ENCODE measurements around the gene RIPOR2. TPM values are rescaled to one million over a fixed set of nuclear protein-coding genes. Genes with fewer than 3 reads are reported as not detected.

Gene RIPOR2
- total and polyA plus RNA-seq, 2 experiments from 2014 or later: 9.5 to 22.5 TPM

GRCh38 chr6:24881376-24881775, 54.4 kb downstream of the RIPOR2 start:
- TF ChIP-seq, protein P1, sequence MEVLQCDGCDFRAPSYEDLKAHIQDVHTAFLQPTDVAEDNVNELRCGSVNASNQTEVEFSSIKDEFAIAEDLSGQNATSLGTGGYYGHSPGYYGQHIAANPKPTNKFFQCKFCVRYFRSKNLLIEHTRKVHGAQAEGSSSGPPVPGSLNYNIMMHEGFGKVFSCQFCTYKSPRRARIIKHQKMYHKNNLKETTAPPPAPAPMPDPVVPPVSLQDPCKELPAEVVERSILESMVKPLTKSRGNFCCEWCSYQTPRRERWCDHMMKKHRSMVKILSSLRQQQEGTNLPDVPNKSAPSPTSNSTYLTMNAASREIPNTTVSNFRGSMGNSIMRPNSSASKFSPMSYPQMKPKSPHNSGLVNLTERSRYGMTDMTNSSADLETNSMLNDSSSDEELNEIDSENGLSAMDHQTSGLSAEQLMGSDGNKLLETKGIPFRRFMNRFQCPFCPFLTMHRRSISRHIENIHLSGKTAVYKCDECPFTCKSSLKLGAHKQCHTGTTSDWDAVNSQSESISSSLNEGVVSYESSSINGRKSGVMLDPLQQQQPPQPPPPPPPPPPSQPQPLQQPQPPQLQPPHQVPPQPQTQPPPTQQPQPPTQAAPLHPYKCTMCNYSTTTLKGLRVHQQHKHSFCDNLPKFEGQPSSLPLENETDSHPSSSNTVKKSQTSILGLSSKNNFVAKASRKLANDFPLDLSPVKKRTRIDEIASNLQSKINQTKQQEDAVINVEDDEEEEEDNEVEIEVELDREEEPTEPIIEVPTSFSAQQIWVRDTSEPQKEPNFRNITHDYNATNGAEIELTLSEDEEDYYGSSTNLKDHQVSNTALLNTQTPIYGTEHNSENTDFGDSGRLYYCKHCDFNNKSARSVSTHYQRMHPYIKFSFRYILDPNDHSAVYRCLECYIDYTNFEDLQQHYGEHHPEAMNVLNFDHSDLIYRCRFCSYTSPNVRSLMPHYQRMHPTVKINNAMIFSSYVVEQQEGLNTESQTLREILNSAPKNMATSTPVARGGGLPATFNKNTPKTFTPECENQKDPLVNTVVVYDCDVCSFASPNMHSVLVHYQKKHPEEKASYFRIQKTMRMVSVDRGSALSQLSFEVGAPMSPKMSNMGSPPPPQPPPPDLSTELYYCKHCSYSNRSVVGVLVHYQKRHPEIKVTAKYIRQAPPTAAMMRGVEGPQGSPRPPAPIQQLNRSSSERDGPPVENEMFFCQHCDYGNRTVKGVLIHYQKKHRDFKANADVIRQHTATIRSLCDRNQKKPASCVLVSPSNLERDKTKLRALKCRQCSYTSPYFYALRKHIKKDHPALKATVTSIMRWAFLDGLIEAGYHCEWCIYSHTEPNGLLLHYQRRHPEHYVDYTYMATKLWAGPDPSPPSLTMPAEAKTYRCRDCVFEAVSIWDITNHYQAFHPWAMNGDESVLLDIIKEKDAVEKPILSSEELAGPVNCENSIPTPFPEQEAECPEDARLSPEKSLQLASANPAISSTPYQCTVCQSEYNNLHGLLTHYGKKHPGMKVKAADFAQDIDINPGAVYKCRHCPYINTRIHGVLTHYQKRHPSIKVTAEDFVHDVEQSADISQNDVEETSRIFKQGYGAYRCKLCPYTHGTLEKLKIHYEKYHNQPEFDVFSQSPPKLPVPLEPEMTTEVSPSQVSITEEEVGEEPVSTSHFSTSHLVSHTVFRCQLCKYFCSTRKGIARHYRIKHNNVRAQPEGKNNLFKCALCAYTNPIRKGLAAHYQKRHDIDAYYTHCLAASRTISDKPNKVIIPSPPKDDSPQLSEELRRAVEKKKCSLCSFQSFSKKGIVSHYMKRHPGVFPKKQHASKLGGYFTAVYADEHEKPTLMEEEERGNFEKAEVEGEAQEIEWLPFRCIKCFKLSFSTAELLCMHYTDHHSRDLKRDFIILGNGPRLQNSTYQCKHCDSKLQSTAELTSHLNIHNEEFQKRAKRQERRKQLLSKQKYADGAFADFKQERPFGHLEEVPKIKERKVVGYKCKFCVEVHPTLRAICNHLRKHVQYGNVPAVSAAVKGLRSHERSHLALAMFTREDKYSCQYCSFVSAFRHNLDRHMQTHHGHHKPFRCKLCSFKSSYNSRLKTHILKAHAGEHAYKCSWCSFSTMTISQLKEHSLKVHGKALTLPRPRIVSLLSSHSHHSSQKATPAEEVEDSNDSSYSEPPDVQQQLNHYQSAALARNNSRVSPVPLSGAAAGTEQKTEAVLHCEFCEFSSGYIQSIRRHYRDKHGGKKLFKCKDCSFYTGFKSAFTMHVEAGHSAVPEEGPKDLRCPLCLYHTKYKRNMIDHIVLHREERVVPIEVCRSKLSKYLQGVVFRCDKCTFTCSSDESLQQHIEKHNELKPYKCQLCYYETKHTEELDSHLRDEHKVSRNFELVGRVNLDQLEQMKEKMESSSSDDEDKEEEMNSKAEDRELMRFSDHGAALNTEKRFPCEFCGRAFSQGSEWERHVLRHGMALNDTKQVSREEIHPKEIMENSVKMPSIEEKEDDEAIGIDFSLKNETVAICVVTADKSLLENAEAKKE (CRISPR knock-in tag; IDR thresholded peaks at IDR 0.05): no peak
- no peak for TF ChIP-seq ZNF114 (CRISPR knock-in tag; IDR thresholded peaks at IDR 0.05)
- no peak for TF ChIP-seq CTCF (conservative IDR thresholded peaks at IDR 0.05; ENCODE audit: low read depth in 2 of 2)
- TF ChIP-seq JUNB (IDR thresholded peaks at IDR 0.05; ENCODE audit: unreplicated experiment): no peak
- TF ChIP-seq EZH2phosphoT487 (IDR thresholded peaks at IDR 0.05; ENCODE audit: unreplicated experiment): no peak
- no peak for TF ChIP-seq STAT1 (IDR thresholded peaks at IDR 0.05; ENCODE audit: unreplicated experiment)
- no peak for TF ChIP-seq POLR2AphosphoS5 (IDR thresholded peaks at IDR 0.05; ENCODE audit: low read depth)
- no peak for TF ChIP-seq ZNF331 (CRISPR knock-in tag; IDR thresholded peaks at IDR 0.05; ENCODE audit: low read depth)
- TF ChIP-seq, protein P2, sequence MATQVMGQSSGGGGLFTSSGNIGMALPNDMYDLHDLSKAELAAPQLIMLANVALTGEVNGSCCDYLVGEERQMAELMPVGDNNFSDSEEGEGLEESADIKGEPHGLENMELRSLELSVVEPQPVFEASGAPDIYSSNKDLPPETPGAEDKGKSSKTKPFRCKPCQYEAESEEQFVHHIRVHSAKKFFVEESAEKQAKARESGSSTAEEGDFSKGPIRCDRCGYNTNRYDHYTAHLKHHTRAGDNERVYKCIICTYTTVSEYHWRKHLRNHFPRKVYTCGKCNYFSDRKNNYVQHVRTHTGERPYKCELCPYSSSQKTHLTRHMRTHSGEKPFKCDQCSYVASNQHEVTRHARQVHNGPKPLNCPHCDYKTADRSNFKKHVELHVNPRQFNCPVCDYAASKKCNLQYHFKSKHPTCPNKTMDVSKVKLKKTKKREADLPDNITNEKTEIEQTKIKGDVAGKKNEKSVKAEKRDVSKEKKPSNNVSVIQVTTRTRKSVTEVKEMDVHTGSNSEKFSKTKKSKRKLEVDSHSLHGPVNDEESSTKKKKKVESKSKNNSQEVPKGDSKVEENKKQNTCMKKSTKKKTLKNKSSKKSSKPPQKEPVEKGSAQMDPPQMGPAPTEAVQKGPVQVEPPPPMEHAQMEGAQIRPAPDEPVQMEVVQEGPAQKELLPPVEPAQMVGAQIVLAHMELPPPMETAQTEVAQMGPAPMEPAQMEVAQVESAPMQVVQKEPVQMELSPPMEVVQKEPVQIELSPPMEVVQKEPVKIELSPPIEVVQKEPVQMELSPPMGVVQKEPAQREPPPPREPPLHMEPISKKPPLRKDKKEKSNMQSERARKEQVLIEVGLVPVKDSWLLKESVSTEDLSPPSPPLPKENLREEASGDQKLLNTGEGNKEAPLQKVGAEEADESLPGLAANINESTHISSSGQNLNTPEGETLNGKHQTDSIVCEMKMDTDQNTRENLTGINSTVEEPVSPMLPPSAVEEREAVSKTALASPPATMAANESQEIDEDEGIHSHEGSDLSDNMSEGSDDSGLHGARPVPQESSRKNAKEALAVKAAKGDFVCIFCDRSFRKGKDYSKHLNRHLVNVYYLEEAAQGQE (IDR thresholded peaks at IDR 0.05; ENCODE audit: unreplicated experiment): no peak
- Mint-ChIP-seq H3K36me3 (ENCODE audit: low read depth) (peaks cover 11% of the 10 kb centered on the region), H3K4me3 (no peak overlapping the region), H3K9me3 (peaks cover 14% of the 10 kb centered on the region; the same call in 2 of the 3 replicates), H3K27me3 (ENCODE audit: insufficient read depth, low read depth, poor library complexity) (peaks cover 8% of the 10 kb centered on the region), H3K4me1 (peaks cover 50% of the 10 kb centered on the region), H3K27ac (peak overlapping the region; percentile 84; the same call in 1 of the 2 replicates)
- Histone ChIP-seq H3K4me1 (ENCODE audit: insufficient read depth) (peaks cover 38% of the 10 kb centered on the region), H3K4me2 (no peak overlapping the region), H2AFZ (no peak overlapping the region), H4K20me1 (replicated peaks; ENCODE audit: insufficient read depth) (no peaks in the 10 kb centered on the region), H3K9me2 (ENCODE audit: insufficient read depth) (no peaks in the 10 kb centered on the region), H3K79me2 (replicated peaks; ENCODE audit: insufficient read depth) (no peaks in the 10 kb centered on the region), H3K4me3 (no peak overlapping the region), H3F3A (replicated peaks; ENCODE audit: low read depth) (no peaks in the 10 kb centered on the region), H3K36me3 (ENCODE audit: insufficient read depth) (no peaks in the 10 kb centered on the region), H3K27me3 (ENCODE audit: insufficient read depth) (no peaks in the 10 kb centered on the region), H3K27ac (ENCODE audit: low read depth) (no peak overlapping the region)
- no peak for DNase-seq (ENCODE audit: low spot score)
- ATAC-seq: no peak

Measured in GM23338 (cell line).